ENCODE results near the gene C16orf96.

The C16orf96 gene

GRCh38 chr16:4532238-4532637 is 23.9 kb upstream of the C16orf96 start:
- no peak overlapping the region for H2AFZ ChIP-seq (ENCODE audit: low read depth, low read length)
- no peak overlapping the region for H3K9ac ChIP-seq (ENCODE audit: low read depth, low read length)
- peaks cover 3% of the 10 kb centered on the region for H3K27me3 ChIP-seq (ENCODE audit: insufficient read depth, low read length, poor library complexity)
- ATAC-seq (ENCODE audit: insufficient read depth, low read depth) (no peak), DNase-seq (no peak)
- TF ChIP-seq, protein P1, sequence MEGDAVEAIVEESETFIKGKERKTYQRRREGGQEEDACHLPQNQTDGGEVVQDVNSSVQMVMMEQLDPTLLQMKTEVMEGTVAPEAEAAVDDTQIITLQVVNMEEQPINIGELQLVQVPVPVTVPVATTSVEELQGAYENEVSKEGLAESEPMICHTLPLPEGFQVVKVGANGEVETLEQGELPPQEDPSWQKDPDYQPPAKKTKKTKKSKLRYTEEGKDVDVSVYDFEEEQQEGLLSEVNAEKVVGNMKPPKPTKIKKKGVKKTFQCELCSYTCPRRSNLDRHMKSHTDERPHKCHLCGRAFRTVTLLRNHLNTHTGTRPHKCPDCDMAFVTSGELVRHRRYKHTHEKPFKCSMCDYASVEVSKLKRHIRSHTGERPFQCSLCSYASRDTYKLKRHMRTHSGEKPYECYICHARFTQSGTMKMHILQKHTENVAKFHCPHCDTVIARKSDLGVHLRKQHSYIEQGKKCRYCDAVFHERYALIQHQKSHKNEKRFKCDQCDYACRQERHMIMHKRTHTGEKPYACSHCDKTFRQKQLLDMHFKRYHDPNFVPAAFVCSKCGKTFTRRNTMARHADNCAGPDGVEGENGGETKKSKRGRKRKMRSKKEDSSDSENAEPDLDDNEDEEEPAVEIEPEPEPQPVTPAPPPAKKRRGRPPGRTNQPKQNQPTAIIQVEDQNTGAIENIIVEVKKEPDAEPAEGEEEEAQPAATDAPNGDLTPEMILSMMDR (IDR thresholded peaks at IDR 0.05; ENCODE audit: borderline replicate concordance, extremely low read depth, low read length, poor library complexity, severe bottlenecking) = no peak
- TF ChIP-seq EZH2 (IDR thresholded peaks at IDR 0.05; ENCODE audit: borderline replicate concordance, low read depth, low read length, severe bottlenecking) = no peak
- no peak overlapping the region for H3K4me2 ChIP-seq (ENCODE audit: insufficient read depth, low read length)
- H3K79me2 ChIP-seq (ENCODE audit: insufficient read depth, low read length) = no peaks in the 10 kb centered on the region
- H3K36me3 ChIP-seq (ENCODE audit: insufficient read depth, low read length) = no peaks in the 10 kb centered on the region
- H3K4me3 ChIP-seq (ENCODE audit: low read depth in 1 of 2, low read length in 2 of 2) = no peak overlapping the region
- no peaks in the 10 kb centered on the region for H3K9me3 ChIP-seq (ENCODE audit: insufficient read depth, low read length, severe bottlenecking)
- H3K27ac ChIP-seq (ENCODE audit: low read length) = no peak overlapping the region
- H3K4me1 ChIP-seq (ENCODE audit: insufficient read depth, low read length) = no peaks in the 10 kb centered on the region
- no peaks in the 10 kb centered on the region for H4K20me1 ChIP-seq (ENCODE audit: insufficient read depth, low read length)

GRCh38 chr16:4533490-4533889 is 22.6 kb upstream of the C16orf96 start:
- DNase-seq = no peak
- H3K79me2 ChIP-seq (ENCODE audit: insufficient read depth, low read length) = no peaks in the 10 kb centered on the region
- no peak overlapping the region for H3K9ac ChIP-seq (ENCODE audit: low read depth, low read length)

GRCh38 chr16:4534151-4534790 is 21.9 kb upstream of the C16orf96 start:
- Histone ChIP-seq H3K27ac (ENCODE audit: low read length) (no peak overlapping the region), H4K20me1 (ENCODE audit: insufficient read depth, low read length) (no peaks in the 10 kb centered on the region), H3K9me3 (ENCODE audit: insufficient read depth, low read length, severe bottlenecking) (no peaks in the 10 kb centered on the region), H3K4me1 (ENCODE audit: insufficient read depth, low read length) (no peaks in the 10 kb centered on the region), H3K27me3 (ENCODE audit: insufficient read depth, low read length, poor library complexity) (peaks cover 3% of the 10 kb centered on the region), H2AFZ (ENCODE audit: low read depth, low read length) (no peak overlapping the region), H3K9ac (ENCODE audit: low read depth, low read length) (no peak overlapping the region), H3K4me3 (ENCODE audit: low read depth in 1 of 2, low read length in 2 of 2) (no peak overlapping the region), H3K79me2 (ENCODE audit: insufficient read depth, low read length) (no peaks in the 10 kb centered on the region), H3K36me3 (ENCODE audit: insufficient read depth, low read length) (no peaks in the 10 kb centered on the region), H3K4me2 (ENCODE audit: insufficient read depth, low read length) (no peak overlapping the region)
- ATAC-seq (ENCODE audit: insufficient read depth, low read depth) (no peak), DNase-seq (no peak)
- TF ChIP-seq, protein P1 (IDR thresholded peaks at IDR 0.05; ENCODE audit: borderline replicate concordance, extremely low read depth, low read length, poor library complexity, severe bottlenecking) = no peak
- no peak for TF ChIP-seq EZH2 (IDR thresholded peaks at IDR 0.05; ENCODE audit: borderline replicate concordance, low read depth, low read length, severe bottlenecking)

More at GRCh38 chr16:4533490-4533889, 22.6 kb upstream of the C16orf96 start:
- H2AFZ ChIP-seq (ENCODE audit: low read depth, low read length) = no peak overlapping the region
- ATAC-seq (ENCODE audit: insufficient read depth, low read depth) = no peak
- H3K9me3 ChIP-seq (ENCODE audit: insufficient read depth, low read length, severe bottlenecking) = no peaks in the 10 kb centered on the region
- H3K4me1 ChIP-seq (ENCODE audit: insufficient read depth, low read length) = no peaks in the 10 kb centered on the region
- H3K36me3 ChIP-seq (ENCODE audit: insufficient read depth, low read length) = no peaks in the 10 kb centered on the region
- H4K20me1 ChIP-seq (ENCODE audit: insufficient read depth, low read length) = no peaks in the 10 kb centered on the region
- H3K27ac ChIP-seq (ENCODE audit: low read length) = no peak overlapping the region
- H3K4me2 ChIP-seq (ENCODE audit: insufficient read depth, low read length) = no peak overlapping the region
- peaks cover 3% of the 10 kb centered on the region for H3K27me3 ChIP-seq (ENCODE audit: insufficient read depth, low read length, poor library complexity)
- TF ChIP-seq EZH2 (IDR thresholded peaks at IDR 0.05; ENCODE audit: borderline replicate concordance, low read depth, low read length, severe bottlenecking) = no peak
- TF ChIP-seq, protein P1 (IDR thresholded peaks at IDR 0.05; ENCODE audit: borderline replicate concordance, extremely low read depth, low read length, poor library complexity, severe bottlenecking) = no peak
- no peak overlapping the region for H3K4me3 ChIP-seq (ENCODE audit: low read depth in 1 of 2, low read length in 2 of 2)
